ENCODE measurements around the gene TKTL1.
"Not testable (repeated sequence)": the region's sequence is repeated elsewhere in the genome, so short reads cannot be mapped to it uniquely, and the experiment has no call there.

Gene TKTL1

GRCh38 chrX:154295664-154296310, at the start of gene TKTL1:
Gene TKTL1, plus strand, starts transcription at chrX:154295795. Its CDS starts 65 bp downstream, at chrX:154295860.
- in situ Hi-C loops (cut with HindIII; ENCODE audit: low sequenced_read_pairs): no loop called here

GRCh38 chrX:154247377-154248045, 48.1 kb upstream of the TKTL1 start:
- in situ Hi-C loops (cut with HindIII; ENCODE audit: low sequenced_read_pairs): not testable (repeated sequence)

GRCh38 chrX:154248076-154248475, 47.5 kb upstream of the TKTL1 start:
- in situ Hi-C loops (cut with HindIII; ENCODE audit: low sequenced_read_pairs): not testable (repeated sequence)

GRCh38 chrX:154257282-154257681, 38.3 kb upstream of the TKTL1 start, which contains the start of gene OPN1MW3:
Gene OPN1MW3, plus strand, starts transcription at chrX:154257582. Its CDS starts 38 bp downstream, at chrX:154257620.
- in situ Hi-C loops (cut with HindIII; ENCODE audit: low sequenced_read_pairs): not testable (repeated sequence)

- in situ Hi-C loops (cut with HindIII; ENCODE audit: low sequenced_read_pairs): not testable (repeated sequence)
Observed at GRCh38 chrX:154258711-154259110, 36.9 kb upstream of the TKTL1 start.

- in situ Hi-C loops (cut with HindIII; ENCODE audit: low sequenced_read_pairs): not testable (repeated sequence)
Observed at GRCh38 chrX:154263072-154263471, 32.5 kb upstream of the TKTL1 start.

GRCh38 chrX:154269245-154269644, 26.4 kb upstream of the TKTL1 start:
- in situ Hi-C loops (cut with HindIII; ENCODE audit: low sequenced_read_pairs): not testable (repeated sequence)

GRCh38 chrX:154284489-154285338, 10.9 kb upstream of the TKTL1 start:
- in situ Hi-C loops (cut with HindIII; ENCODE audit: low sequenced_read_pairs): not testable (repeated sequence)

GRCh38 chrX:154286406-154286805, 9.2 kb upstream of the TKTL1 start:
- in situ Hi-C loops (cut with HindIII; ENCODE audit: low sequenced_read_pairs): not testable (repeated sequence)

- in situ Hi-C loops (cut with HindIII; ENCODE audit: low sequenced_read_pairs): no loop called here
Observed at GRCh38 chrX:154294791-154295574, 612 bp upstream of the TKTL1 start, which contains the start of gene TEX28. Gene TEX28, minus strand, starts transcription at chrX:154295124. Its CDS starts 3,007 bp downstream, at chrX:154292117.

- in situ Hi-C loops (cut with HindIII; ENCODE audit: low sequenced_read_pairs): no loop called here
Observed at GRCh38 chrX:154296731-154297130, 1.1 kb downstream of the TKTL1 start.

GRCh38 chrX:154298312-154298711, 2.7 kb downstream of the TKTL1 start:
- in situ Hi-C loops (cut with HindIII; ENCODE audit: low sequenced_read_pairs): no loop called here

- in situ Hi-C loops (cut with HindIII; ENCODE audit: low sequenced_read_pairs): no loop called here
Observed at GRCh38 chrX:154300816-154301215, 5.2 kb downstream of the TKTL1 start.

GRCh38 chrX:154302998-154303397, 7.4 kb downstream of the TKTL1 start:
- in situ Hi-C loops (cut with HindIII; ENCODE audit: low sequenced_read_pairs): not testable (repeated sequence)

- in situ Hi-C loops (cut with HindIII; ENCODE audit: low sequenced_read_pairs): no loop called here
Observed at GRCh38 chrX:154303476-154303875, 7.9 kb downstream of the TKTL1 start.

GRCh38 chrX:154304846-154305245, 9.3 kb downstream of the TKTL1 start:
- in situ Hi-C loops (cut with HindIII; ENCODE audit: low sequenced_read_pairs): no loop called here

GRCh38 chrX:154305541-154306205, 10.1 kb downstream of the TKTL1 start:
- in situ Hi-C loops (cut with HindIII; ENCODE audit: low sequenced_read_pairs): no loop called here

- in situ Hi-C loops (cut with HindIII; ENCODE audit: low sequenced_read_pairs): no loop called here
Observed at GRCh38 chrX:154307202-154307601, 11.6 kb downstream of the TKTL1 start.

GRCh38 chrX:154308108-154308946, 12.7 kb downstream of the TKTL1 start:
- in situ Hi-C loops (cut with HindIII; ENCODE audit: low sequenced_read_pairs): no loop called here
